GM21367 (cell line): ENCODE measurements around the gene BRWD1.

Experiments
- ATAC-seq: cut with Tn5 transposase; IDR thresholded peaks from one replicate; pipeline ENCODE4 v1.9.1; 2021; ENCODE audit not compliant: unreplicated experiment

BRWD1 gene

DNA sequence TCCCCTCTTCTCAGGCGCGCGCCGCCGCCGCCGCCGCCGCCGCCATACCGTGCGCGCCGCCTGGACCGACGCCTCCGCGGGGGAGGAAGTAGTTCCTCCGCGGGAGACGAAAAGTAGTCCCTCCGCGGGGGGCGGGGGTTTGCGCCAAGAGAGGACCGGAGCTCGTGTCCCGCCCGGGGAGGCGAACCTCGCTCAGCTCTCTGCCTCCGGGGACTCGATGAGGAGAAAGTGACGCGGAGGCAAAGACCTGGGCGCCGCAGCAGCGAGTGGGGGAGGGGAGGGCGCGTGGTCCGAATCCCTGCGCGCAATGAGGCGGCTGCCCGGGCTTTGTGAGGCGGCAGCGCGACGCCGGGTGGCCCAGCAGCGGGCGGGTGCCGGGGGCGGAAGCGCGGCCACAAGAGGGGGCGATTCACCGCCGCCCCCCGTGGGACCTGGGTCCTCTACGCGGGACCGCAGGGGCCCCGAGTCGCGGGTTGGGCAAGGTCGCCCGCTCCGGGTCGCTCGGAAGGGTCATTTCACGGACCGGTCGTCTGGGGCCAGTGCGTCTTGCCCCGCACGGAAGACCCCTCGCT lies at the start of gene BRWD1:
TSS of gene BRWD1 (minus strand) at position 62 of the 572 bp plus-strand sequence. CDS start 141 bp downstream, outside the sequence.
- peak; percentile 45 for ATAC-seq

GRCh38 chr21:39362733-39363132 lies 49.3 kb upstream of the BRWD1 start:
- ATAC-seq, result no peak

GRCh38 chr21:39359382-39359781 lies 46.0 kb upstream of the BRWD1 start:
- ATAC-seq, result no peak

DNA sequence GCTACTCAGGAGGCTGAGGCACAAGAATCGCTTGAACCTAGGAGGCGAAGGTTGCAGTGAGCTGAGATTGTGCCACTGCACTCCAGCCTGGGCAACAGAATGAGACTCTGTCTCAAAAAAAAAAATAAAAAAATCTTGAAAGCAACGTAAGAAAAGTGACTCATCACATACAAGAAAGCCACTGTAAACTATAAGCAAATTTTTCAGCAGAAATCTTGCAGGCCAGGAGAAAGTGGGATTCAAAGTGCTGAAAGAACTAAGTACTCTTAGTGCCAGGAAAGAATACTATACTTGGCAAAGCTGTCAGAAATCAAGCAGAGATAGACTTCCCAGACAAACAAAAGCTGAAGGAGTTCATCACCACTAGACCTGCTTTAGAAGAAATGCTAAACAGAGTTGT lies 39.9 kb upstream of the BRWD1 start:
- ATAC-seq, result no peak

DNA sequence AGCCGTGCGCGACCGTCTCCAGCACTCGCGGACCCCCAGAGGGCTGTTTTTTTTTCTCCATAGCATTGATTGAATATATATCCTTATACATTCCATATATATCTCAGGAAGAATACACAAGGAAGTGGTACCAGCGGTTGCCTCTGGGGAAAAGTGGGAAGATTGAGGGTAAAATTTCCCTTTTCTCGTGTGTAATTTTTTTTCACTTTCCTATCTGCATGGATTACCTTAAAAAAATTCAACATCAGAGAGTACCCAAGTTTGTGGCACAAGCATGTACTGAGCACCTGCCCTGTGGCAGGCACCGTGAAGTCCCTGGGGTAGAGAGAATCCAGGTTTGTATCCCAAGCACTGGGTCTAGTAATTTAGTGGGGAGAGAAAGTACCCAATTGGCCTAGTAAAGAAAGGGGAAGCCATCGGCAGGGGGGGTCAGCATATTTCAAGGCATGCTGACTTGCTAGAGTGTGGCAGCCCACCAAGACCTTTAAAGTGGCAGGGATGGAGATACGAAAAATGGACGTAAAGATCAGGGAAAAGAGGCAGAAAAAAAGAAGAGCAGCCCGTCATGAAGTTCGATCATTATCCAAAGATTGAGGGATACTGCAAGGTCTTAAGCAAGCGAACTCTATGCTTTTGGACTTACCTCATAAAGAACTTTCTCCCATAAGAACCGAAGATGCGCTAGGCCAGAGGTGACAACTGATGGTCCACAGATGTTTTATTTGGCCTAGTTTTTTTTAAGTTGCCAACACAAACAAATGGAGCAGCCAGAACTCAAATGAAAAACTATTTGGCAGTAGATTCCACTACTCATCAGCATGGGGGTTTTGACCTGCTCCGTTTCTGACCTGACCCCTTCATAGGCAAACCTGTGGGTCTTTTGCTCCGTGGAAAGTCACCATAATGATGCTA lies 36.9 kb upstream of the BRWD1 start:
- ATAC-seq, result no peak

GRCh38 chr21:39349211-39350093 lies 36.0 kb upstream of the BRWD1 start:
- ATAC-seq, result peak; percentile 81

- peak; percentile 41 for ATAC-seq
These were observed 35.2 kb upstream of the BRWD1 start, which contains the start of gene HMGN1 for GRCh38 chr21:39348355-39349210. HMGN1 (minus strand) TSS chr21:39349088; CDS start chr21:39348917, 171 bp downstream.

- ATAC-seq, result no peak
These were observed 34.6 kb upstream of the BRWD1 start for GRCh38 chr21:39348040-39348354.

- ATAC-seq, result no peak
These were observed 34.1 kb upstream of the BRWD1 start for GRCh38 chr21:39347537-39347936.

- ATAC-seq, result no peak
These were observed 33.4 kb upstream of the BRWD1 start for GRCh38 chr21:39346671-39347331.

DNA sequence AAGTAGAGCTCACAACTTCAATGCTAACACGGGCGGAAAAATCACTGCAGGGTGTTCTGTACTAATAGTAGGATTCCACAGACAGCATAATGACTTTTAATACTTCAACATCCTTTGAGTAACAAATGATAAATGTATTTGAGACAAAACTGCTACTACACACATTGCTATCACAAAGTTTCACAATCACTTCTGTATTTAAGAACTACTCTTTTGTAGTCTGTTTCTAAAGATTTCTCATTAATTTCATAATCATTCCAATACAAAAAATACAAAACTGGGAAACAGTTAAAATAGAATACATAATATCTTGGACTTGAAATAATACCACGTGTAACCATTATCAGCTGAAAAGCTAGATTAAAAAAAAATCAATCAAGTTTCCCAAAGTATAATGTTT lies 32.8 kb upstream of the BRWD1 start:
- ATAC-seq, result no peak

- ATAC-seq, result no peak
These were observed 32.0 kb upstream of the BRWD1 start for GRCh38 chr21:39345440-39345839.

- no peak for ATAC-seq
These were observed 31.4 kb upstream of the BRWD1 start for GRCh38 chr21:39344848-39345247.

DNA sequence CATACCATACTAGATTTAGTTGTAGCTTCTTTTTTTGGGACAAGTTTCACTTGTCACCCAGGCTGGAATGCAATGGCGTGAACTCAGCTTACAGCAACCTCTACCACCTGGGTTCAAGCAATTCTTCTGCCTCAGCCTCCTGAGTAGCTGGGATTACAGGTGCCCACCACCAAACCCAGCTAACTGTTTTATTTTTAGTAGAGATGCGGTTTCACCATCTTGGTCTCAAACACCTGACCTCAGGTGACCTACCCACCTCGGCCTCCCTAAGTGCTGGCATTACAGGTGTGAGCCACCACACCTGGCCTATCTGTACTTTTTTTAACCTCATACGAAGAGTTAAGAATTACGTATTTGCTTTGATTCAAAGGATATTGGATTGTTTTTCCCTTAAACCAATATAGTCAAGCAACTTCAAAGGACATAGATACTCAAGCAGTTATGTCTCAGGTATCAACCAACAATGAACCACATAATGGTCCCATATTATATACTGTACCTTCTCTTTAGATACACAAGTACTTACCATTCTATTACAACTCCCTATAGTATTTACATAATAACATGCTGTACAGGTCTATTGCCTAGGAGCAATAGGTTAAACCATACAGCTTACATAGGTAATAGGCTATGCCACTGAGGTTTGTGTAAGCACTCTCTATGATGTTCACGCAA lies 28.0 kb upstream of the BRWD1 start:
- ATAC-seq, result no peak

- ATAC-seq, result no peak
These were observed 27.3 kb upstream of the BRWD1 start for GRCh38 chr21:39340687-39341086.

GRCh38 chr21:39339231-39339630 lies 25.8 kb upstream of the BRWD1 start:
- ATAC-seq, result no peak

DNA sequence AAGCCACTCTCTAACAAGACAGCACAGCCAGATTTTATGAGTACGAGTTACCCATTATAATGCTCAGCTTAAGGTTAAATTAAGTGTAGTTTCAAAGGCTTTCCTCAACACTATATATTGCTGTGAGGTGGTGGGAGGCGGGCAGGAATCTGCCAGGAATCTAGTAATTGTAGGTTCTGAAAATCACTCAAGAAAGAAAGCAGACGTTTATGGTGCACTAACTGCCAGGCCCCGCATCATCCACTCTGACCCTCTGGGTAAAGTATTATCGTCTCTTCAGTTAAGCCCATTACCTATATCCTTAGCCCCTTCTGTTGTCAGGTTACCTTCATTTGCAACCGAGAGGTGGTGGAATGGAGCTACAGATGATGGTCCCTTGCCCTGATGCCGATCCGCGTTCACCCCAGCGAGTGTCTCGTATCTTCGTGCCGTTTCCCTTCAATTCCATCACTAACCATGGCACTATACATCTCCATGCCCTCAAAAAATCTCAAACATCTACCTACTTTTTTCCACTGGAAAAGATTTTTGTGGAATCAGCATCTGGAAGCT lies 23.1 kb upstream of the BRWD1 start:
- no peak for ATAC-seq

DNA sequence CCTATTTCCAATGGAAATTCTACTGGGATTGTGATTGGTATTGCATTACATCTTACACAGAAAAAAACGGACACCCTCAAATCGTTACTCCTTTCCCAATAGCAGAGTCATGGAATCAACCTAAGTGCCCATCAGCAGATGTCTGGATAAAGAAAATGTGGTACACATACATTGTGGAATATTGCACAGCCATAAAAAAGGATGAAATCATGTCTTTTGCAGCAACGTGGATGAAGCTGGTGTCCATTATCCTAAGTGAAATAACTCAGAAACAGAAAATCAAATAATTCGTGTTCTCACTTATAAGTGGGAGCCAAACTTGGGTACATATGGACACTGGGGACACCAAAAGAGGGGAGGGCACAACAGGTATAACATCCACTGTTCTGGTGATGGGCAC lies 21.2 kb upstream of the BRWD1 start:
- no peak for ATAC-seq

- no peak for ATAC-seq
These were observed 18.7 kb upstream of the BRWD1 start for GRCh38 chr21:39332175-39332574.
